H9 (cell line): ENCODE data around the gene SLC35F3. TPM values are rescaled to one million over a fixed set of nuclear protein-coding genes. Genes with fewer than 3 reads are reported as not detected.

Experiments used
- DNase-seq: peaks from one replicate; pipeline ENCODE4 v3.0.0-alpha.2; 2017
- H2AFZ ChIP-seq: one replicate; pipeline ENCODE4 v1.6.1; 2013; ENCODE audit warnings: mild to moderate bottlenecking, low read length, control low read depth, moderate library complexity
- H2AK5ac ChIP-seq: 2 replicates; pipeline ENCODE4 v1.6.1; 2013; ENCODE audit warnings: low read length, control low read depth, mixed read lengths; ENCODE audit not compliant: insufficient read length
- H2BK120ac ChIP-seq: one replicate; pipeline ENCODE4 v1.6.1; 2013; ENCODE audit warnings: low read depth, mild to moderate bottlenecking, low read length, control low read depth, inconsistent platforms; ENCODE audit not compliant: poor library complexity, severe bottlenecking
- H2BK12ac ChIP-seq: 2 replicates; pipeline ENCODE4 v1.6.1; 2013; ENCODE audit warnings: low read length, control low read depth, mixed read lengths, low read depth; ENCODE audit not compliant: insufficient read length
- H2BK15ac ChIP-seq: 2 replicates; pipeline ENCODE4 v1.6.1; 2013; ENCODE audit warnings: low read depth, low read length, control low read depth
- H2BK20ac ChIP-seq: one replicate; pipeline ENCODE4 v1.6.1; 2013; ENCODE audit warnings: low read depth, mild to moderate bottlenecking, low read length, control low read depth, inconsistent platforms; ENCODE audit not compliant: poor library complexity, severe bottlenecking
- H2BK5ac ChIP-seq: 2 replicates; pipeline ENCODE4 v1.6.1; 2013; ENCODE audit warnings: low read length, control low read depth, mixed read lengths; ENCODE audit not compliant: insufficient read length
- H3K14ac ChIP-seq: 2 replicates; pipeline ENCODE4 v1.6.1; 2013; ENCODE audit warnings: low read length, control low read depth; ENCODE audit not compliant: insufficient read depth
- H3K18ac ChIP-seq: 2 replicates; pipeline ENCODE4 v1.6.1; 2013; ENCODE audit warnings: low read depth, mild to moderate bottlenecking, mixed read lengths, low read length, control low read depth; ENCODE audit not compliant: insufficient read length
- H3K23ac ChIP-seq: 2 replicates; pipeline ENCODE4 v1.6.1; 2013; ENCODE audit warnings: low read length, control low read depth, mixed read lengths, low read depth; ENCODE audit not compliant: insufficient read length
- H3K23me2 ChIP-seq: 2 replicates; pipeline ENCODE4 v1.6.1; 2013; ENCODE audit warnings: low read depth, mild to moderate bottlenecking, mixed read lengths, low read length, control low read depth; ENCODE audit not compliant: insufficient read length, poor library complexity, severe bottlenecking
- H3K27ac ChIP-seq: 2 replicates; pipeline ENCODE4 v1.5.1; 2013; ENCODE audit warnings: low read length, control low read depth, mixed read lengths, low read depth; ENCODE audit not compliant: insufficient read length
- H3K27me3 ChIP-seq: 2 replicates; pipeline ENCODE4 v1.6.1; 2013; ENCODE audit warnings: low read length, control low read depth, inconsistent platforms; ENCODE audit not compliant: insufficient read depth
- H3K4ac ChIP-seq: 2 replicates; pipeline ENCODE4 v1.6.1; 2013; ENCODE audit warnings: low read depth, mild to moderate bottlenecking, control low read depth, inconsistent platforms, low read length, moderate library complexity
- H3K4me1 ChIP-seq: 2 replicates; pipeline ENCODE4 v1.6.1; 2013; ENCODE audit warnings: low read length, control low read depth, inconsistent platforms; ENCODE audit not compliant: insufficient read depth
- H3K4me2 ChIP-seq: 2 replicates; pipeline ENCODE4 v1.6.1; 2013; ENCODE audit warnings: low read length, control low read depth, mixed read lengths; ENCODE audit not compliant: insufficient read length, insufficient read depth
- H3K56ac ChIP-seq: 2 replicates; pipeline ENCODE4 v1.6.1; 2013; ENCODE audit warnings: low read depth, mild to moderate bottlenecking, mixed read lengths, low read length, control low read depth; ENCODE audit not compliant: insufficient read length
- H3K79me1 ChIP-seq: 2 replicates; pipeline ENCODE4 v1.6.1; 2013; ENCODE audit warnings: low read depth, mild to moderate bottlenecking, moderate library complexity, low read length, control low read depth, inconsistent platforms; ENCODE audit not compliant: insufficient read depth, poor library complexity, severe bottlenecking
- H3K79me2 ChIP-seq: 2 replicates; pipeline ENCODE4 v1.6.1; 2013; ENCODE audit warnings: low read length, control low read depth, inconsistent platforms; ENCODE audit not compliant: insufficient read depth
- H3K9ac ChIP-seq: 2 replicates; pipeline ENCODE4 v1.6.1; 2013; ENCODE audit warnings: low read length, control low read depth, mixed read lengths; ENCODE audit not compliant: insufficient read length; ENCODE audit errors: extremely low read depth
- H3K9me3 ChIP-seq: one replicate; pipeline ENCODE4 v1.6.1; 2013; ENCODE audit warnings: low read depth, low read length, inconsistent platforms; ENCODE audit not compliant: control insufficient read depth
- H3T11ph ChIP-seq: one replicate; pipeline ENCODE4 v1.6.1; 2013; ENCODE audit warnings: mild to moderate bottlenecking, low read length, control low read depth, inconsistent platforms
- H4K20me1 ChIP-seq: one replicate; pipeline ENCODE4 v1.6.1; 2013; ENCODE audit not compliant: control insufficient read depth, insufficient read length, insufficient read depth
- H4K5ac ChIP-seq: 2 replicates; pipeline ENCODE4 v1.6.1; 2013; ENCODE audit warnings: low read depth, mild to moderate bottlenecking, mixed read lengths, low read length, control low read depth; ENCODE audit not compliant: insufficient read length
- H4K8ac ChIP-seq: replicated peaks from 2 replicates; pipeline ENCODE4 v1.6.1; 2013; ENCODE audit warnings: low read length, control low read depth, mixed read lengths, low read depth; ENCODE audit not compliant: insufficient read length
- H4K91ac ChIP-seq: 2 replicates; pipeline ENCODE4 v1.6.1; 2013; ENCODE audit warnings: low read depth, mild to moderate bottlenecking, moderate library complexity, mixed read lengths, low read length, control low read depth; ENCODE audit not compliant: insufficient read length
- H3K27ac Mint-ChIP-seq, 3 experiments: 2 replicates in 2 of 3; 3 replicates in 1 of 3; pipeline ENCODE4 v1.8.0; 2020 to 2021; ENCODE audit warnings: mixed read lengths in 3 of 3, mild to moderate bottlenecking in 1 of 3, moderate library complexity in 1 of 3
- H3K27me3 Mint-ChIP-seq: 2 replicates; pipeline ENCODE4 v1.8.0; 2021; ENCODE audit warnings: low read depth, mild to moderate bottlenecking, moderate library complexity, mixed read lengths
- H3K36me3 Mint-ChIP-seq, 3 experiments: 2 replicates in 2 of 3; 3 replicates in 1 of 3; pipeline ENCODE4 v1.8.0; 2020 to 2021; ENCODE audit warnings: low read depth in 3 of 3, mixed read lengths in 3 of 3; ENCODE audit not compliant: insufficient read depth in 1 of 3
- H3K4me1 Mint-ChIP-seq, 2 experiments: 2 replicates each; pipeline ENCODE4 v1.8.0; 2020; ENCODE audit warnings: mixed read lengths in 2 of 2
- H3K4me3 Mint-ChIP-seq, 2 experiments: 2 replicates in 1 of 2; 3 replicates in 1 of 2; pipeline ENCODE4 v1.8.0; 2020 to 2021; ENCODE audit warnings: mild to moderate bottlenecking in 2 of 2, mixed read lengths in 2 of 2, moderate library complexity in 1 of 2
- H3K9me3 Mint-ChIP-seq, 2 experiments: 2 replicates in 1 of 2; 3 replicates in 1 of 2; pipeline ENCODE4 v1.8.0; 2020; ENCODE audit warnings: mild to moderate bottlenecking in 2 of 2, mixed read lengths in 2 of 2, moderate library complexity in 1 of 2
- CTCF ChIP-seq: fragments of 200-600 bp; sonication (generic); conservative IDR thresholded peaks from 3 replicates; pipeline ENCODE4 v1.8.0; 2021; ENCODE audit warnings: antibody characterized with exemption, mild to moderate bottlenecking
- WGBS: extraction: QIAGEN DNeasy Blood & Tissue Kit; methylation state at CpG from one replicate; pipeline ENCODE4 v1.1.7; 2013; ENCODE audit warnings: missing lambda C conversion rate, low lambda C conversion rate, mixed read lengths; ENCODE audit not compliant: insufficient read length; ENCODE audit errors: extremely low coverage; 5-methylcytosine and 5-hydroxymethylcytosine counted together
- total RNA-seq: library from RNA; stranded (reverse); gene quantifications from 2 replicates; pipeline ENCODE4 v1.2.1, GENCODE V29; 2021

The SLC35F3 gene
- total RNA-seq, 1 experiment from 2014 or later = 0.81 TPM

GRCh38 chr1:233960386-233960785 is 55.9 kb downstream of the SLC35F3 start:
- Histone ChIP-seq H2BK15ac (no peak overlapping the region), H2AK5ac (no peak overlapping the region), H3T11ph (no peak overlapping the region), H2BK20ac (no peak overlapping the region), H3K79me1 (no peaks in the 10 kb centered on the region), H3K79me2 (no peaks in the 10 kb centered on the region), H2BK120ac (no peak overlapping the region), H3K18ac (no peak overlapping the region), H3K4me1 (no peaks in the 10 kb centered on the region; the same call in 1 of the 2 replicates), H2AFZ (no peak overlapping the region), H3K9me3 (no peaks in the 10 kb centered on the region), H4K5ac (no peak overlapping the region), H3K4ac (no peak overlapping the region), H3K23ac (no peak overlapping the region), H2BK12ac (no peak overlapping the region), H3K27ac (no peak overlapping the region), H3K9ac (no peak overlapping the region), H3K27me3 (no peaks in the 10 kb centered on the region; the same call in 1 of the 2 replicates), H2BK5ac (no peak overlapping the region), H3K4me2 (no peak overlapping the region), H4K8ac (no peak overlapping the region), H4K91ac (no peak overlapping the region), H3K56ac (no peak overlapping the region), H3K14ac (no peak overlapping the region), H3K23me2 (no peaks in the 10 kb centered on the region), H4K20me1 (no peaks in the 10 kb centered on the region)
- Mint-ChIP-seq H3K27ac (no peak overlapping the region), H3K27me3 (peaks cover 23% of the 10 kb centered on the region), H3K4me3 (no peak overlapping the region), H3K36me3 (peaks cover 0 to 2% (median 0%) of the 10 kb centered on the region in 3 experiments; a peak in 1 of 7 replicates), H3K4me1 (peaks cover 3% of the 10 kb centered on the region in 2 experiments), H3K9me3 (peaks cover 4 to 12% of the 10 kb centered on the region in 2 experiments)
- no peak for DNase-seq
- no peak for TF ChIP-seq CTCF
- WGBS = no CpG with 5 or more reads among the region's 3 CpGs
